Measurements from ENCODE around the gene TMEM63C.

DNA sequence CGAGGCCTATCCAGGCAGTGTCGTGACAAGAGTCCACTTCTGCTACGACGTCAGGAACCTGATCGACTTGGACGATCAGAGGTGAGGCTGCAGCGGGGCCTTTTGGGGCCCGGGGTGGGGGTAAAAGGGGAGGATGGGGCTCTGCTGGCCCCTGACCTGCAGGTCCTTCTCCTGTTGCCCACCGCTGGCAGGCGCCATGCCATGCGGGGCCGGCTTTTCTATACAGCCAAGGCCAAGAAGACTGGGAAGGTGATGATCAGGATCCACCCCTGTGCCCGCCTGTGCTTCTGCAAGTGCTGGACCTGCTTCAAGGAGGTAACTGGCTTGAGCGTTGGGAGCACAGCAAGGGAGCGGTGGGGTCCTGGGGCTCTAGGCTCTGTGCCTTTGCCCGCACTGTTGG lies 57.8 kb downstream of the TMEM63C start:
- TF ChIP-seq EZH2phosphoT487 (IDR thresholded peaks at IDR 0.05; ENCODE audit: low read length) (no peak), EZH2 (optimal IDR thresholded peaks at IDR 0.05; ENCODE audit: low read depth, low read length) (no peak)
- TF ChIP-seq, protein P1, sequence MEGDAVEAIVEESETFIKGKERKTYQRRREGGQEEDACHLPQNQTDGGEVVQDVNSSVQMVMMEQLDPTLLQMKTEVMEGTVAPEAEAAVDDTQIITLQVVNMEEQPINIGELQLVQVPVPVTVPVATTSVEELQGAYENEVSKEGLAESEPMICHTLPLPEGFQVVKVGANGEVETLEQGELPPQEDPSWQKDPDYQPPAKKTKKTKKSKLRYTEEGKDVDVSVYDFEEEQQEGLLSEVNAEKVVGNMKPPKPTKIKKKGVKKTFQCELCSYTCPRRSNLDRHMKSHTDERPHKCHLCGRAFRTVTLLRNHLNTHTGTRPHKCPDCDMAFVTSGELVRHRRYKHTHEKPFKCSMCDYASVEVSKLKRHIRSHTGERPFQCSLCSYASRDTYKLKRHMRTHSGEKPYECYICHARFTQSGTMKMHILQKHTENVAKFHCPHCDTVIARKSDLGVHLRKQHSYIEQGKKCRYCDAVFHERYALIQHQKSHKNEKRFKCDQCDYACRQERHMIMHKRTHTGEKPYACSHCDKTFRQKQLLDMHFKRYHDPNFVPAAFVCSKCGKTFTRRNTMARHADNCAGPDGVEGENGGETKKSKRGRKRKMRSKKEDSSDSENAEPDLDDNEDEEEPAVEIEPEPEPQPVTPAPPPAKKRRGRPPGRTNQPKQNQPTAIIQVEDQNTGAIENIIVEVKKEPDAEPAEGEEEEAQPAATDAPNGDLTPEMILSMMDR (IDR thresholded peaks at IDR 0.05; ENCODE audit: low read length): no peak

Measured in MM.1S (cell line).